ENCODE results near the gene STXBP2.

- TF ChIP-seq, protein P1, sequence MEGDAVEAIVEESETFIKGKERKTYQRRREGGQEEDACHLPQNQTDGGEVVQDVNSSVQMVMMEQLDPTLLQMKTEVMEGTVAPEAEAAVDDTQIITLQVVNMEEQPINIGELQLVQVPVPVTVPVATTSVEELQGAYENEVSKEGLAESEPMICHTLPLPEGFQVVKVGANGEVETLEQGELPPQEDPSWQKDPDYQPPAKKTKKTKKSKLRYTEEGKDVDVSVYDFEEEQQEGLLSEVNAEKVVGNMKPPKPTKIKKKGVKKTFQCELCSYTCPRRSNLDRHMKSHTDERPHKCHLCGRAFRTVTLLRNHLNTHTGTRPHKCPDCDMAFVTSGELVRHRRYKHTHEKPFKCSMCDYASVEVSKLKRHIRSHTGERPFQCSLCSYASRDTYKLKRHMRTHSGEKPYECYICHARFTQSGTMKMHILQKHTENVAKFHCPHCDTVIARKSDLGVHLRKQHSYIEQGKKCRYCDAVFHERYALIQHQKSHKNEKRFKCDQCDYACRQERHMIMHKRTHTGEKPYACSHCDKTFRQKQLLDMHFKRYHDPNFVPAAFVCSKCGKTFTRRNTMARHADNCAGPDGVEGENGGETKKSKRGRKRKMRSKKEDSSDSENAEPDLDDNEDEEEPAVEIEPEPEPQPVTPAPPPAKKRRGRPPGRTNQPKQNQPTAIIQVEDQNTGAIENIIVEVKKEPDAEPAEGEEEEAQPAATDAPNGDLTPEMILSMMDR (IDR thresholded peaks at IDR 0.05): no peak
- no peak for TF ChIP-seq ZFX (IDR thresholded peaks at IDR 0.05; ENCODE audit: borderline replicate concordance)
Measured at GRCh38 chr19:7602935-7603497, 33.9 kb upstream of the STXBP2 start.

Measured in 22Rv1 (cell line).